ENCODE results near the gene CHI3L1.

The CHI3L1 gene

DNA sequence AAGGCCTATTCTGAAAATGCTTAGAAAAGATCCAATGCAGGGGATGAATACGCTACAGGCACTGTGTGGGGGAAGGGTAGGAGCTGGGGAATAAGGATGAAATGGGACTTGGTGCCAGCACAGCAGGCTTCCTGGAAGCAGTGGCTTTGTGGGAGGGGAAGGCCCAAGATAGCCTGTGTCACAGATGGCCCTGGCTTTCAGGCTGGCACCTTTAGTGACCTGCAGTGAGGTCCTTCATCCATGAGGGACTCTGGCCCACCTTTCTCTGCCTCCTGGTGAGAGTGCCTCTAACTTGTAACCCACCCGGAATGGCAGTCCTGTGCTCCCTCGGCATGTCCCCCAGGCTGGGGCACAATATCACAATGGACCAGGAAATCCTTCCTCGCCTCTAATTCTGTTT, 919 bp downstream of the CHI3L1 start:
- DNase-seq (ENCODE audit: extremely low spot score): no peak
- POLR2A ChIA-PET: no interaction called here
- CTCF ChIA-PET: interaction anchor here (0.9 to 5.0 kb wide), 4 partner anchors 10 to 146 kb away, joined by 3 to 35 read pairs (median 4); no protein-coding TSS in a partner anchor
- TF ChIP-seq, protein P1, sequence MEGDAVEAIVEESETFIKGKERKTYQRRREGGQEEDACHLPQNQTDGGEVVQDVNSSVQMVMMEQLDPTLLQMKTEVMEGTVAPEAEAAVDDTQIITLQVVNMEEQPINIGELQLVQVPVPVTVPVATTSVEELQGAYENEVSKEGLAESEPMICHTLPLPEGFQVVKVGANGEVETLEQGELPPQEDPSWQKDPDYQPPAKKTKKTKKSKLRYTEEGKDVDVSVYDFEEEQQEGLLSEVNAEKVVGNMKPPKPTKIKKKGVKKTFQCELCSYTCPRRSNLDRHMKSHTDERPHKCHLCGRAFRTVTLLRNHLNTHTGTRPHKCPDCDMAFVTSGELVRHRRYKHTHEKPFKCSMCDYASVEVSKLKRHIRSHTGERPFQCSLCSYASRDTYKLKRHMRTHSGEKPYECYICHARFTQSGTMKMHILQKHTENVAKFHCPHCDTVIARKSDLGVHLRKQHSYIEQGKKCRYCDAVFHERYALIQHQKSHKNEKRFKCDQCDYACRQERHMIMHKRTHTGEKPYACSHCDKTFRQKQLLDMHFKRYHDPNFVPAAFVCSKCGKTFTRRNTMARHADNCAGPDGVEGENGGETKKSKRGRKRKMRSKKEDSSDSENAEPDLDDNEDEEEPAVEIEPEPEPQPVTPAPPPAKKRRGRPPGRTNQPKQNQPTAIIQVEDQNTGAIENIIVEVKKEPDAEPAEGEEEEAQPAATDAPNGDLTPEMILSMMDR (IDR thresholded peaks at IDR 0.05; ENCODE audit: control extremely low read depth, extremely low read depth, low read depth, missing control alignments): no peak

DNA sequence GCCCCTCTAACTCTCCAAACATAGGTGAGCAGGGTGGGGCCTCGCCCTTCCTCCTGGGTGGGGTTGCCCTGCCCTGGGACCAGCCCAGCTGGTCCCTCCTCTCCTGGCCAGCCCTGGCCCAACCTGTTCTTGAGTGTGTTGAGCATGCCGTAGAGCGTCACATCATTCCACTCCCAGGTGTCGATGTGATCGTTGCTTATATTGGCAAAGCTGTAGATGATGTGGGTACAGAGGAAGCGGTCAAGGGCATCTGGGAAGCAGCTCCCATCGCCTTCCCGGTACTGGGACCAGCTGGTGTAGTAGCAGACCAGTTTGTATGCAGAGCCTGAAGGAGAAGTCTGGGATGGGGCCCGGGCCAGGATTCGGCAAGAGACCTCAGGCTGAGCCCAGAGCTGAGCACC, 1.4 kb downstream of the CHI3L1 start:
- TF ChIP-seq, protein P1 (IDR thresholded peaks at IDR 0.05; ENCODE audit: control extremely low read depth, extremely low read depth, low read depth, missing control alignments): no peak
- ChIA-PET POLR2A (no interaction called here), CTCF (interaction anchor here (0.9 to 5.0 kb wide), 3 partner anchors 12 to 146 kb away, joined by 3 to 35 read pairs (median 3); no protein-coding TSS in a partner anchor)
- no peak for DNase-seq (ENCODE audit: extremely low spot score)

DNA sequence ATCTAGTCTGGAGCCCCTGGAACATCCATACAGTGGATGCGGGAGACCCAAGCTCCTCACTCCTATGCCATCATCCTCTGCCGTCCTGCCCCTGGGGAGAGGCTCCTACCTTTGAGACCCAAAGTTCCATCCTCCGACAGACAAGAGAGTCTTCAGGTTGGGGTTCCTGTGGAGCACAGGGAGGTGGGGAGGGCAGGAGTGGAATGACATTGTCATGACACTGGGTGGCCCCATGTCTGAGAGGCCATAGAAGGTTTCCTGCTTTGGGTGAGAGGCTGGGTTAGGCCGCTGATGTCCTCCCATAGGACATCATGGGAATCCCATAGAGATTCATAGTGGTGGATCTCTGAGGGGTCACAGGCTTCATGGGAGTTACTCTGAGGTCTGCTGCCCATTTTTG, 2.0 kb downstream of the CHI3L1 start:
- POLR2A ChIA-PET: no interaction called here
- TF ChIP-seq, protein P1 (IDR thresholded peaks at IDR 0.05; ENCODE audit: control extremely low read depth, extremely low read depth, low read depth, missing control alignments): no peak
- DNase-seq (ENCODE audit: extremely low spot score): no peak
- CTCF ChIA-PET: interaction anchor here (5.0 kb wide), 1 partner anchor 12 kb away, joined by 35 read pairs; no protein-coding TSS in a partner anchor

DNA sequence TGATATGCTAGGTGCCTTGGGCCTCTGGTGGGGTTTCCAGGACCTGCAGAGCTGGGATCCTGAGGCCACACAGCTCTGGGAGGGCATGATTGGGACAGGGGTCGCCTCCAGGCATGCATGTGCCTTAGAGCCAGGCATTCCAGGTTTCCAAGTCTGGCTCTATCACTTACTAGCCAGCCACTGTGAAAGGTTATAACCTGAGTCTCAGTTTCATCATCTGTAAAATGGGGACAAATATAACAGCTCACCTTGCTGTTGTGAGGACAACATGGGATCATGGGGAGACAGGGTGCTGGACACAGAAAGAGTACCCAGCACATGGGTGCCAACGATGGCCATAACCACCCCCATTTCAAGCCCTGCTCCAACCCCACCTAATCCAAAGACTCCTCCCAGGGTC, 2.7 kb downstream of the CHI3L1 start:
- POLR2A ChIA-PET: no interaction called here
- no peak for DNase-seq (ENCODE audit: extremely low spot score)
- CTCF ChIA-PET: interaction anchor here (5.0 kb wide), 1 partner anchor 11 kb away, joined by 35 read pairs; no protein-coding TSS in a partner anchor
- TF ChIP-seq, protein P1 (IDR thresholded peaks at IDR 0.05; ENCODE audit: control extremely low read depth, extremely low read depth, low read depth, missing control alignments): no peak

DNA sequence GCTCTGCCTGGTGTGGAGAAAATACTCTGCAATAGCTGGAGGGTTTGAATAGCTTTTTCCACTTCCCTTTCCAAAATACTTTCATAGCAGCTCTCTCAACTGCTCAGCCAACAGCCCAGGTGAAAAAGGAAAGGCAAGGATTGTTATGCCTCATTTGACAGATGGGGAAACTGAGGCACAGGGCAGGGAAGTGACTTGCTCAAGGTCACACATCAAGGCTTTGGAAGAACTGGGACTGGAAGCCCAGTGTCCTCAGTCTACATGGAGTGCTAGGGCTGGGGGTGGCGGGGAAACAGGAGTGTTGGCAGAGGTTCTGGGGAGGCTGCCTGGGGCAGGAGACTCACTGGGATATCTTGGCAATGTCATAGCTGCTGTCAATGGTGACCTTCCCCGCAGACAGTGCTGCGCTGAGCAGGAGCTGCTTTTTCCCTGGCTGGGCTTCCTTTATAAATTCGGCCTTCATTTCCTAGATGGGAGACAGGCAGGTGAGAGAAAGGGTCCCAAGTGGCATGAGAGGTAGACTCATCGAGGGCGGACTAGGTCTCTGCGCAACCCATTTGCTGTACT, 4.0 kb downstream of the CHI3L1 start:
- DNase-seq (ENCODE audit: extremely low spot score): no peak
- TF ChIP-seq, protein P1 (IDR thresholded peaks at IDR 0.05; ENCODE audit: control extremely low read depth, extremely low read depth, low read depth, missing control alignments): no peak
- CTCF ChIA-PET: interaction anchor here (0.5 to 5.0 kb wide), 5 partner anchors 10 to 234 kb away, joined by 3 to 35 read pairs (median 3); no protein-coding TSS in a partner anchor
- POLR2A ChIA-PET: no interaction called here

DNA sequence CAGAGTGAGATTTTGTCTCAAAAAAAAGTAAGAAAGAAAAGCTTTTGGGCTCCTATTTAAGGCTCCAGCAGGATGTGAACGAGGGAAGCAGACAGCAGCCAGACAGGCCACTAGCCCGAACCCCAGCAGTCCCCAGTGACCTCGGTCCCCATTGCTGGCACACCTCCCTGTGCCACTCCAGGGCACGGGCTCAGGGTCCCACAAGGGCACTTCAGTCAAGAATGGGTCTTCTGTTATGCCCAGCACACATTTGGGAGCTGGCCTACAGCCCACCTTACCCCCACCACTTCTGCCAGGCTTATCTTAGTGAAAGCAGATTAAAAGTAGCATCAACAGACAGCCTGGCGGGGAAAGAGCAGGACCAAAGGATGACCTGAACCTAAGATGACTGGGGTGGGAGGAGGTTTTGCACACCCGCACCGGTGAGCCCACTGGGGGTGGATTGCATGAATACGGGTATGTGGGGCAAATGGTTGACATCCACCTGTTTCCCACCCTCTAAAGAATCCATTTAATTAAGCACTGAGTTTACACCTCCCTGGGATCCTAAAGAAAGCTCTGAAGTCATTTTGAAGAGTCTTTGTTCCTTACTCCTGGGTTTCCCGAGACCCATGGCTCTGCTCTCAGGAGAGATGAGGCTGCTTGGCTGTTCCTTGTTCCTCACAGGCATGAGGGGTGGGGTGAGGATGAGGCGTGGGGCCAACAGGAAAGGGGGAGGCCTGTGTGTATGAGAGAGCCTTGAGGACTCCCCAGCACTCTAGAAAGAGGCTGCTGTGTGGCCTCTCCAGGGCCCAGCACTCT, 4.7 kb downstream of the CHI3L1 start:
- POLR2A ChIA-PET: no interaction called here
- CTCF ChIA-PET: interaction anchor here (0.5 to 5.0 kb wide), 6 partner anchors 9 to 233 kb away, joined by 3 to 35 read pairs (median 3); no protein-coding TSS in a partner anchor

More for the DNA sequence above, 4.7 kb downstream of the CHI3L1 start:
- no peak for DNase-seq (ENCODE audit: extremely low spot score)
- TF ChIP-seq, protein P1 (IDR thresholded peaks at IDR 0.05; ENCODE audit: control extremely low read depth, extremely low read depth, low read depth, missing control alignments): no peak
